ENCODE results near the gene IL1RL1. TPM values are rescaled to one million over a fixed set of nuclear protein-coding genes. Genes with fewer than 3 reads are reported as not detected.

Gene IL1RL1
- polyA plus RNA-seq, 1 of the 3 experiments (the other 2 are of a cell fraction): not detected

GRCh38 chr2:102296449-102296848 is 14.9 kb upstream of the IL1RL1 start:
- H3K9me3 ChIP-seq: no peaks in the 10 kb centered on the region
- H3K4me2 ChIP-seq: no peak overlapping the region
- TF ChIP-seq TEAD4 (IDR thresholded peaks at IDR 0.05; ENCODE audit: borderline replicate concordance, insufficient read depth) (no peak), RCOR1 (IDR thresholded peaks at IDR 0.05; ENCODE audit: low read length) (no peak), RAD21 (IDR thresholded peaks at IDR 0.05; ENCODE audit: low read length) (no peak)
- H3K27me3 ChIP-seq (ENCODE audit: insufficient read depth): peaks cover 9% of the 10 kb centered on the region; the same call in 1 of the 2 replicates
- H3K4me3 ChIP-seq (ENCODE audit: low read depth in 2 of 2, low read length in 1 of 2): no peak overlapping the region
- no peak overlapping the region for H2AFZ ChIP-seq (ENCODE audit: low read depth)
- no peaks in the 10 kb centered on the region for H3K79me2 ChIP-seq (ENCODE audit: insufficient read depth)
- ChIA-PET CTCF (interaction anchor here (0.5 kb wide), 1 partner anchor 570 kb away, joined by 3 read pairs; no protein-coding TSS in a partner anchor), POLR2A (no interaction called here)
- no peaks in the 10 kb centered on the region for H4K20me1 ChIP-seq (ENCODE audit: insufficient read depth)
- H3K27ac ChIP-seq (ENCODE audit: low read depth in 2 of 2, low read length in 1 of 2): no peak overlapping the region
- H3F3A ChIP-seq (replicated peaks; ENCODE audit: insufficient read depth): no peaks in the 10 kb centered on the region
- DNase-seq: no peak
- H3K36me3 ChIP-seq (replicated peaks in 1 of 2; ENCODE audit: control insufficient read depth in 1 of 2, insufficient read depth in 2 of 2, low read length in 1 of 2): no peaks in the 10 kb centered on the region
- H3K9me2 ChIP-seq: no peaks in the 10 kb centered on the region
- H3K4me1 ChIP-seq (ENCODE audit: control insufficient read depth in 1 of 2, insufficient read depth in 2 of 2, low read depth in 1 of 2, low read length in 1 of 2): no peaks in the 10 kb centered on the region
- H3K9ac ChIP-seq: no peak overlapping the region

DNA sequence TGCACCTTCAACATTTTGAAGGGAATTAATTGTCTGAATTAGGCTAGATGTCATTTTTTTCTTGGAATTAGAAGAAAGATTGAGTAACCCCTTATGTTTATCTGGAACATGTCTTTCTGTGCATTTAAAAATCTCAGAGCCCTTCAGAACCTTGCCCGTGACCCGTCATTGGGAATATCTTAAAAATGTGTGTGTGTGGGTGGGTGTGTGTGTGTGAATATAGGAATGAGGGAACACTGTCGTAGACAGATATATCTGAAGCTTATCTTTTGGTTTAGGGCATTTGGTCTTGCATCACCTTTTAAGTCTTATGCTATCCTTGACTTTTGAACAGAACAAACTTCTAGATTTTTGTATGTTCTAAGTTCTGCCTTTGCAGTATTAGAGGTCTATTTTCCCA is 13.5 kb upstream of the IL1RL1 start:
- Histone ChIP-seq H3K4me2 (no peak overlapping the region), H3K4me1 (ENCODE audit: control insufficient read depth in 1 of 2, insufficient read depth in 2 of 2, low read depth in 1 of 2, low read length in 1 of 2) (no peaks in the 10 kb centered on the region), H3K9me2 (no peaks in the 10 kb centered on the region), H2AFZ (ENCODE audit: low read depth) (no peak overlapping the region), H3K79me2 (ENCODE audit: insufficient read depth) (no peaks in the 10 kb centered on the region), H3K9ac (no peak overlapping the region), H3K27me3 (ENCODE audit: insufficient read depth) (peaks cover 14% of the 10 kb centered on the region; the same call in 1 of the 2 replicates), H4K20me1 (ENCODE audit: insufficient read depth) (no peaks in the 10 kb centered on the region), H3K27ac (ENCODE audit: low read depth in 2 of 2, low read length in 1 of 2) (no peak overlapping the region), H3K9me3 (no peaks in the 10 kb centered on the region), H3K36me3 (replicated peaks in 1 of 2; ENCODE audit: control insufficient read depth in 1 of 2, insufficient read depth in 2 of 2, low read length in 1 of 2) (no peaks in the 10 kb centered on the region), H3K4me3 (ENCODE audit: low read depth in 2 of 2, low read length in 1 of 2) (no peak overlapping the region), H3F3A (replicated peaks; ENCODE audit: insufficient read depth) (no peaks in the 10 kb centered on the region)
- 36% methylated on average over 3 of the region's 3 CpGs for WGBS (ENCODE audit: low lambda C conversion rate)
- CTCF ChIA-PET: no interaction called here
- POLR2A ChIA-PET: no interaction called here
- no peak for DNase-seq
- TF ChIP-seq EZH2phosphoT487 (IDR thresholded peaks at IDR 0.05; ENCODE audit: borderline replicate concordance, low read depth) (no peak), RXRA (IDR thresholded peaks at IDR 0.05; ENCODE audit: borderline replicate concordance, low read depth) (no peak), RAD21 (IDR thresholded peaks at IDR 0.05; ENCODE audit: low read length) (no peak), NRF1 (IDR thresholded peaks at IDR 0.05; ENCODE audit: low read depth, low read length) (no peak), NFIC (IDR thresholded peaks at IDR 0.05; ENCODE audit: borderline replicate concordance) (no peak), GABPA (IDR thresholded peaks at IDR 0.05; ENCODE audit: low read depth) (no peak), RCOR1 (IDR thresholded peaks at IDR 0.05; ENCODE audit: low read length) (no peak), TCF12 (IDR thresholded peaks at IDR 0.05) (no peak), CHD2 (IDR thresholded peaks at IDR 0.05; ENCODE audit: low read length, partially characterized antibody) (no peak), TAF1 (IDR thresholded peaks at IDR 0.05; ENCODE audit: borderline replicate concordance, low read depth, low read length) (no peak), CTCF (IDR thresholded peaks at IDR 0.05) (no peak), FOXJ3 (CRISPR knock-in tag; IDR thresholded peaks at IDR 0.05) (no peak), IRF3 (IDR thresholded peaks at IDR 0.05; ENCODE audit: low read depth, low read length) (no peak), FOSL2 (IDR thresholded peaks at IDR 0.05; ENCODE audit: borderline replicate concordance, low read depth) (no peak)
- TF ChIP-seq, protein P1, sequence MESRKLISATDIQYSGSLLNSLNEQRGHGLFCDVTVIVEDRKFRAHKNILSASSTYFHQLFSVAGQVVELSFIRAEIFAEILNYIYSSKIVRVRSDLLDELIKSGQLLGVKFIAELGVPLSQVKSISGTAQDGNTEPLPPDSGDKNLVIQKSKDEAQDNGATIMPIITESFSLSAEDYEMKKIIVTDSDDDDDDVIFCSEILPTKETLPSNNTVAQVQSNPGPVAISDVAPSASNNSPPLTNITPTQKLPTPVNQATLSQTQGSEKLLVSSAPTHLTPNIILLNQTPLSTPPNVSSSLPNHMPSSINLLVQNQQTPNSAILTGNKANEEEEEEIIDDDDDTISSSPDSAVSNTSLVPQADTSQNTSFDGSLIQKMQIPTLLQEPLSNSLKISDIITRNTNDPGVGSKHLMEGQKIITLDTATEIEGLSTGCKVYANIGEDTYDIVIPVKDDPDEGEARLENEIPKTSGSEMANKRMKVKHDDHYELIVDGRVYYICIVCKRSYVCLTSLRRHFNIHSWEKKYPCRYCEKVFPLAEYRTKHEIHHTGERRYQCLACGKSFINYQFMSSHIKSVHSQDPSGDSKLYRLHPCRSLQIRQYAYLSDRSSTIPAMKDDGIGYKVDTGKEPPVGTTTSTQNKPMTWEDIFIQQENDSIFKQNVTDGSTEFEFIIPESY (IDR thresholded peaks at IDR 0.05; ENCODE audit: borderline replicate concordance, low read depth): no peak
- TF ChIP-seq, protein P2, sequence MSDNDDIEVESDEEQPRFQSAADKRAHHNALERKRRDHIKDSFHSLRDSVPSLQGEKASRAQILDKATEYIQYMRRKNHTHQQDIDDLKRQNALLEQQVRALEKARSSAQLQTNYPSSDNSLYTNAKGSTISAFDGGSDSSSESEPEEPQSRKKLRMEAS (IDR thresholded peaks at IDR 0.05; ENCODE audit: low read depth): no peak
- TF ChIP-seq, protein P3, sequence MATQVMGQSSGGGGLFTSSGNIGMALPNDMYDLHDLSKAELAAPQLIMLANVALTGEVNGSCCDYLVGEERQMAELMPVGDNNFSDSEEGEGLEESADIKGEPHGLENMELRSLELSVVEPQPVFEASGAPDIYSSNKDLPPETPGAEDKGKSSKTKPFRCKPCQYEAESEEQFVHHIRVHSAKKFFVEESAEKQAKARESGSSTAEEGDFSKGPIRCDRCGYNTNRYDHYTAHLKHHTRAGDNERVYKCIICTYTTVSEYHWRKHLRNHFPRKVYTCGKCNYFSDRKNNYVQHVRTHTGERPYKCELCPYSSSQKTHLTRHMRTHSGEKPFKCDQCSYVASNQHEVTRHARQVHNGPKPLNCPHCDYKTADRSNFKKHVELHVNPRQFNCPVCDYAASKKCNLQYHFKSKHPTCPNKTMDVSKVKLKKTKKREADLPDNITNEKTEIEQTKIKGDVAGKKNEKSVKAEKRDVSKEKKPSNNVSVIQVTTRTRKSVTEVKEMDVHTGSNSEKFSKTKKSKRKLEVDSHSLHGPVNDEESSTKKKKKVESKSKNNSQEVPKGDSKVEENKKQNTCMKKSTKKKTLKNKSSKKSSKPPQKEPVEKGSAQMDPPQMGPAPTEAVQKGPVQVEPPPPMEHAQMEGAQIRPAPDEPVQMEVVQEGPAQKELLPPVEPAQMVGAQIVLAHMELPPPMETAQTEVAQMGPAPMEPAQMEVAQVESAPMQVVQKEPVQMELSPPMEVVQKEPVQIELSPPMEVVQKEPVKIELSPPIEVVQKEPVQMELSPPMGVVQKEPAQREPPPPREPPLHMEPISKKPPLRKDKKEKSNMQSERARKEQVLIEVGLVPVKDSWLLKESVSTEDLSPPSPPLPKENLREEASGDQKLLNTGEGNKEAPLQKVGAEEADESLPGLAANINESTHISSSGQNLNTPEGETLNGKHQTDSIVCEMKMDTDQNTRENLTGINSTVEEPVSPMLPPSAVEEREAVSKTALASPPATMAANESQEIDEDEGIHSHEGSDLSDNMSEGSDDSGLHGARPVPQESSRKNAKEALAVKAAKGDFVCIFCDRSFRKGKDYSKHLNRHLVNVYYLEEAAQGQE (IDR thresholded peaks at IDR 0.05; ENCODE audit: low read depth, low read length): no peak

Measured in SK-N-SH (cell line).